ENCODE data around the gene HHAT.

DNA sequence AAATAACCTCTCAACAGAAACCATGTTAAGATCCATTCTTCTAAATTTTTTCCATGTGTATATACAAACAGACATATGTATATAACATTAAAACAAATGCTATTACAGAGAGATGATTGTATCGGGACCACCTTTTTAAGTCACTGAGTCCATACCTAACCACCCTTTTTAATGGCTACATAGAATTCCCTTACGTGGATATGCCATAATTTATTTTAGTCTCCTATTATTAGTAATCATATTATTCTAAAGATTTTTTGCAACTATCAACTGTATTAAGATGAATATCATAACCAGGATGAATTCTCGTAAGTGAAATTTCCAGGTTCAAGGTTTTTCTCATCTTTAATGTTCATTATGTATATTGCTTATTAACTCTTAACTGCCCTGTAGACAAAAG, 259.7 kb downstream of the HHAT start:
- TF ChIP-seq RFXAP (CRISPR knock-in tag; IDR thresholded peaks at IDR 0.05; ENCODE audit: borderline replicate concordance) (no peak), RBAK (CRISPR knock-in tag; IDR thresholded peaks at IDR 0.05) (no peak), AGO1 (IDR thresholded peaks at IDR 0.05; ENCODE audit: low read depth, low read length, poor library complexity, severe bottlenecking) (no peak), TBX2 (CRISPR knock-in tag; IDR thresholded peaks at IDR 0.05; ENCODE audit: borderline replicate concordance) (no peak), PHF8 (CRISPR knock-in tag; IDR thresholded peaks at IDR 0.05) (no peak)
- TF ChIP-seq, protein P1, sequence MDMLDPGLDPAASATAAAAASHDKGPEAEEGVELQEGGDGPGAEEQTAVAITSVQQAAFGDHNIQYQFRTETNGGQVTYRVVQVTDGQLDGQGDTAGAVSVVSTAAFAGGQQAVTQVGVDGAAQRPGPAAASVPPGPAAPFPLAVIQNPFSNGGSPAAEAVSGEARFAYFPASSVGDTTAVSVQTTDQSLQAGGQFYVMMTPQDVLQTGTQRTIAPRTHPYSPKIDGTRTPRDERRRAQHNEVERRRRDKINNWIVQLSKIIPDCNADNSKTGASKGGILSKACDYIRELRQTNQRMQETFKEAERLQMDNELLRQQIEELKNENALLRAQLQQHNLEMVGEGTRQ (IDR thresholded peaks at IDR 0.05; ENCODE audit: low read depth, low read length) = no peak
- TF ChIP-seq, protein P1 (CRISPR knock-in tag; IDR thresholded peaks at IDR 0.05; ENCODE audit: borderline replicate concordance) = no peak
